Ovary (tissue), 9 donors: Measurements from ENCODE around the gene ADGRG1. TPM values are rescaled to one million over a fixed set of nuclear protein-coding genes. Genes with fewer than 3 reads are reported as not detected.

Experiments used
- DNase-seq, 5 donors: peaks; one replicate each; pipeline ENCODE4 v3.0.0-alpha.2; 2019 to 2020
- H3K27ac ChIP-seq, 2 donors: fragments of 200-600 bp; one replicate each; pipeline versions ENCODE4 v1.5.1 to v1.8.0; 2019 to 2022
- H3K27me3 ChIP-seq: fragments of 200-600 bp; one replicate; pipeline ENCODE4 v1.8.0; 2022
- H3K36me3 ChIP-seq: fragments of 200-600 bp; sonication (generic); one replicate; pipeline ENCODE4 v1.5.1; 2019
- H3K4me1 ChIP-seq: one replicate; pipeline ENCODE4 v1.8.1; 2013; ENCODE audit warnings: mild to moderate bottlenecking, moderate library complexity; ENCODE audit not compliant: insufficient read depth
- H3K4me3 ChIP-seq: fragments of 200-600 bp; sonication (generic); one replicate; pipeline ENCODE4 v1.5.1; 2017
- H3K9me3 ChIP-seq, 2 donors: fragments of 200-600 bp in 1 of 2; sonication (generic) in 1 of 2; one replicate each; pipeline versions ENCODE4 v1.5.1 to v1.8.1; 2013 to 2019; ENCODE audit warnings: mild to moderate bottlenecking in 1 of 2, moderate library complexity in 1 of 2
- EP300 ChIP-seq: sonication (generic); formaldehyde crosslinking; IDR thresholded peaks from one replicate; pipeline ENCODE4 v1.6.1; 2017; ENCODE audit warnings: antibody characterized with exemption
- POLR2A ChIP-seq: fragments of 450-650 bp; IDR thresholded peaks from one replicate; pipeline ENCODE4 v1.6.1; 2017; ENCODE audit warnings: antibody characterized with exemption, mild to moderate bottlenecking, moderate library complexity
- WGBS, 3 donors: extraction: QIAGEN DNeasy Blood & Tissue Kit in 1 of 3; methylation state at CpG; one replicate each; pipeline versions ENCODE4 v1.1.5 to v1.1.7; 2013 to 2017; 5-methylcytosine and 5-hydroxymethylcytosine counted together
- intact Hi-C, 4 donors: fragments of 100-400 bp; cut with DNase I; formaldehyde crosslinking; loops; one replicate each; pipeline versions ENCODE4 v1.11.0 to v1.15.1; 2022 to 2023
- polyA plus RNA-seq, 2 donors: library from polyadenylated mRNA; stranded (reverse); fragments of 200-250 nt in 1 of 2; fragments of 350-450 nt in 1 of 2; fragmentation: Illumina TruSeq in 1 of 2; extraction: RNeasy Lipid Tissue Mini Kit (QIAGEN cat#74804) in 1 of 2; gene quantifications; one replicate each; pipeline ENCODE4 v1.2.3, GENCODE V29; 2013 to 2014
- total RNA-seq, 7 donors: library from RNA; depleted of rRNA in 2 of 7; stranded (reverse); fragments of >200 nt in 2 of 7; fragmentation: NEBNext Ultra II Directional in 3 of 7; extraction: Animal tissue kit (Norgen Biotek cat#: 25700) in 3 of 7; gene quantifications; one replicate each; pipeline versions ENCODE4 v1.1.0 to v1.2.4, GENCODE V29; 2016 to 2023
- TF ChIP-seq, protein P1 (sequence below), 3 donors: fragments of 450-650 bp in 2 of 3; fragments of 200-600 bp in 1 of 3; IDR thresholded peaks; one replicate each; pipeline versions ENCODE4 v1.5.1 to v1.8.0; 2016 to 2022; ENCODE audit warnings: antibody characterized with exemption in 3 of 3, mild to moderate bottlenecking in 1 of 3
- donor health status: DM: no; HTN: no; CAD: no; lungs with moderate emphysema.
- donor health status: DM: no; HTN: no; CAD: no.
- donor health status: Bipolar disorder and iron deficiency.
- donor health status: DM: yes; HTN: yes; CAD: no.
- donor health status: DM: no; HTN: no; CAD: no.
- donor health status: DM: yes; HTN: yes; CAD: no.

ADGRG1 gene
- total and polyA plus RNA-seq, 9 donors: 6.2 to 54.0 (median 9.1) TPM

GRCh38 chr16:57611181-57611580 lies 17.2 kb upstream of the ADGRG1 start:
- Histone ChIP-seq H3K9me3 (no peaks in the 10 kb centered on the region), H3K27me3 (no peaks in the 10 kb centered on the region), H3K27ac (no peak overlapping the region), H3K4me3 (no peak overlapping the region), H3K36me3 (no peaks in the 10 kb centered on the region), H3K4me1 (peaks cover 4% of the 10 kb centered on the region)
- WGBS, 3 donors: 68 to 81% (median 81%) methylated on average over 3 of the region's 3 CpGs
- TF ChIP-seq POLR2A (no peak), EP300 (no peak)
- TF ChIP-seq, protein P1, sequence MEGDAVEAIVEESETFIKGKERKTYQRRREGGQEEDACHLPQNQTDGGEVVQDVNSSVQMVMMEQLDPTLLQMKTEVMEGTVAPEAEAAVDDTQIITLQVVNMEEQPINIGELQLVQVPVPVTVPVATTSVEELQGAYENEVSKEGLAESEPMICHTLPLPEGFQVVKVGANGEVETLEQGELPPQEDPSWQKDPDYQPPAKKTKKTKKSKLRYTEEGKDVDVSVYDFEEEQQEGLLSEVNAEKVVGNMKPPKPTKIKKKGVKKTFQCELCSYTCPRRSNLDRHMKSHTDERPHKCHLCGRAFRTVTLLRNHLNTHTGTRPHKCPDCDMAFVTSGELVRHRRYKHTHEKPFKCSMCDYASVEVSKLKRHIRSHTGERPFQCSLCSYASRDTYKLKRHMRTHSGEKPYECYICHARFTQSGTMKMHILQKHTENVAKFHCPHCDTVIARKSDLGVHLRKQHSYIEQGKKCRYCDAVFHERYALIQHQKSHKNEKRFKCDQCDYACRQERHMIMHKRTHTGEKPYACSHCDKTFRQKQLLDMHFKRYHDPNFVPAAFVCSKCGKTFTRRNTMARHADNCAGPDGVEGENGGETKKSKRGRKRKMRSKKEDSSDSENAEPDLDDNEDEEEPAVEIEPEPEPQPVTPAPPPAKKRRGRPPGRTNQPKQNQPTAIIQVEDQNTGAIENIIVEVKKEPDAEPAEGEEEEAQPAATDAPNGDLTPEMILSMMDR (IDR thresholded peaks at IDR 0.05): no peak
- intact Hi-C loops: no loop called here
- DNase-seq: no peak

GRCh38 chr16:57611706-57612105 lies 16.7 kb upstream of the ADGRG1 start:
- Histone ChIP-seq H3K36me3 (no peaks in the 10 kb centered on the region), H3K4me3 (no peak overlapping the region), H3K4me1 (peaks cover 4% of the 10 kb centered on the region), H3K27ac (no peak overlapping the region), H3K9me3 (no peaks in the 10 kb centered on the region), H3K27me3 (no peaks in the 10 kb centered on the region)
- TF ChIP-seq, protein P1 (IDR thresholded peaks at IDR 0.05): no peak
- TF ChIP-seq POLR2A (no peak), EP300 (no peak)
- DNase-seq: no peak
- intact Hi-C loops: no loop called here
- WGBS, 3 donors: 66 to 78% (median 70%) methylated on average over 4 of the region's 4 CpGs

GRCh38 chr16:57612494-57612893 lies 15.9 kb upstream of the ADGRG1 start:
- Histone ChIP-seq H3K4me3 (no peak overlapping the region), H3K27me3 (no peaks in the 10 kb centered on the region), H3K27ac (no peak overlapping the region), H3K9me3 (no peaks in the 10 kb centered on the region), H3K36me3 (no peaks in the 10 kb centered on the region), H3K4me1 (peaks cover 4% of the 10 kb centered on the region)
- DNase-seq: no peak
- TF ChIP-seq EP300 (no peak), POLR2A (no peak)
- TF ChIP-seq, protein P1 (IDR thresholded peaks at IDR 0.05): no peak
- 69 to 76% (median 74%) methylated on average over 8 of the region's 8 CpGs for WGBS, 3 donors
- intact Hi-C loops: no loop called here

GRCh38 chr16:57613514-57613913 lies 14.9 kb upstream of the ADGRG1 start:
- intact Hi-C loops: no loop called here
- no peak overlapping the region for H3K27ac ChIP-seq
- H3K27me3 ChIP-seq: no peaks in the 10 kb centered on the region
- no peaks in the 10 kb centered on the region for H3K9me3 ChIP-seq
- H3K4me3 ChIP-seq: no peak overlapping the region
- TF ChIP-seq, protein P1 (IDR thresholded peaks at IDR 0.05): no peak
- TF ChIP-seq POLR2A (no peak), EP300 (no peak)
- H3K4me1 ChIP-seq: peaks cover 4% of the 10 kb centered on the region
- 62 to 77% (median 64%) methylated on average over 4 of the region's 4 CpGs for WGBS, 3 donors
- no peaks in the 10 kb centered on the region for H3K36me3 ChIP-seq
- no peak for DNase-seq
